Subcutaneous adipose tissue (tissue), 4 donors: ENCODE results near the gene TMUB1. TPM values are rescaled to one million over a fixed set of nuclear protein-coding genes. Genes with fewer than 3 reads are reported as not detected.

Experiments used
- total RNA-seq, 4 donors: library from RNA; depleted of rRNA; stranded (reverse); fragments of >200 nt; gene quantifications; one replicate each; pipeline ENCODE4 v1.1.0, GENCODE V29; 2016
- TF ChIP-seq, protein P1 (sequence below): fragments of 450-650 bp; IDR thresholded peaks from one replicate; pipeline ENCODE4 v1.5.1; 2016; ENCODE audit warnings: low read depth, mild to moderate bottlenecking, control low read depth, antibody characterized with exemption, moderate library complexity

Gene TMUB1
- total RNA-seq, 4 donors from 2014 or later = 18.3 to 37.3 (median 31.5) TPM

DNA sequence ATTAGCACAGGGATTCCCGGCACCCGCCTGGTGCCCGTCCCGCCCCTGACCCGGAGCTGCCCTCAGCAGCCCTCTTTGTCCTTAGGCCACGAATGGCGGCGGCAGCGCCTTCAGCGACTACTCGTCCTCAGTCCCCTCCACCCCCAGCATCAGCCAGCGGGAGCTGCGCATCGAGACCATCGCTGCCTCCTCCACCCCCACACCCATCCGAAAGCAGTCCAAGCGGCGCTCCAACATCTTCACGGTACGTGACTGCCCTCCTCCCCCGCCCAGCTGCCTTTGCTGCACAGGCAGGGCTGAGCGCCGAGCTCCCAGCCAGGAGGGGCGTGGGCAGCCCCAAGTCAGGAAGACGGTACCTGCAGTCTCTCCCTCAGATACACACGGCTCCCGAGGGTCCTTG, 36.6 kb upstream of the TMUB1 start:
- TF ChIP-seq, protein P1, sequence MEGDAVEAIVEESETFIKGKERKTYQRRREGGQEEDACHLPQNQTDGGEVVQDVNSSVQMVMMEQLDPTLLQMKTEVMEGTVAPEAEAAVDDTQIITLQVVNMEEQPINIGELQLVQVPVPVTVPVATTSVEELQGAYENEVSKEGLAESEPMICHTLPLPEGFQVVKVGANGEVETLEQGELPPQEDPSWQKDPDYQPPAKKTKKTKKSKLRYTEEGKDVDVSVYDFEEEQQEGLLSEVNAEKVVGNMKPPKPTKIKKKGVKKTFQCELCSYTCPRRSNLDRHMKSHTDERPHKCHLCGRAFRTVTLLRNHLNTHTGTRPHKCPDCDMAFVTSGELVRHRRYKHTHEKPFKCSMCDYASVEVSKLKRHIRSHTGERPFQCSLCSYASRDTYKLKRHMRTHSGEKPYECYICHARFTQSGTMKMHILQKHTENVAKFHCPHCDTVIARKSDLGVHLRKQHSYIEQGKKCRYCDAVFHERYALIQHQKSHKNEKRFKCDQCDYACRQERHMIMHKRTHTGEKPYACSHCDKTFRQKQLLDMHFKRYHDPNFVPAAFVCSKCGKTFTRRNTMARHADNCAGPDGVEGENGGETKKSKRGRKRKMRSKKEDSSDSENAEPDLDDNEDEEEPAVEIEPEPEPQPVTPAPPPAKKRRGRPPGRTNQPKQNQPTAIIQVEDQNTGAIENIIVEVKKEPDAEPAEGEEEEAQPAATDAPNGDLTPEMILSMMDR = no peak

DNA sequence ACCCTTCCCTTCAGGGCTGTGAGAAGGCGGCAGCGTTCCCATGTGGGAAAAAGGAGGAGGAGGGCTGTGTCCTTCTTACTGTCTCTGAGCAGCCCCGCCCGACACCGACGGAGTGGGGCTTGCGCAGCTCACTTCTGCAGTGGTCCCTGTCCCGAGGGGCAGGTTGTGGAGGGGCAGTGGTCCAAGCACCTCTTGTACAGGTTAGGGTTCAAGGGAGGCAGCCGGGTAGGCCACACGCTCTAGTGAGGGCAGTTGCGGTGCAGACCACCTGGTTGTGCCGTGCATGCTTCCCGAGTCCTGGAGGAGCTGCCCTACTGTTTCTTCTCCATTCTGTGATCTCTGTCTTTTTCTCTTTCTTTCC, 35.7 kb upstream of the TMUB1 start:
- TF ChIP-seq, protein P1 = no peak

DNA sequence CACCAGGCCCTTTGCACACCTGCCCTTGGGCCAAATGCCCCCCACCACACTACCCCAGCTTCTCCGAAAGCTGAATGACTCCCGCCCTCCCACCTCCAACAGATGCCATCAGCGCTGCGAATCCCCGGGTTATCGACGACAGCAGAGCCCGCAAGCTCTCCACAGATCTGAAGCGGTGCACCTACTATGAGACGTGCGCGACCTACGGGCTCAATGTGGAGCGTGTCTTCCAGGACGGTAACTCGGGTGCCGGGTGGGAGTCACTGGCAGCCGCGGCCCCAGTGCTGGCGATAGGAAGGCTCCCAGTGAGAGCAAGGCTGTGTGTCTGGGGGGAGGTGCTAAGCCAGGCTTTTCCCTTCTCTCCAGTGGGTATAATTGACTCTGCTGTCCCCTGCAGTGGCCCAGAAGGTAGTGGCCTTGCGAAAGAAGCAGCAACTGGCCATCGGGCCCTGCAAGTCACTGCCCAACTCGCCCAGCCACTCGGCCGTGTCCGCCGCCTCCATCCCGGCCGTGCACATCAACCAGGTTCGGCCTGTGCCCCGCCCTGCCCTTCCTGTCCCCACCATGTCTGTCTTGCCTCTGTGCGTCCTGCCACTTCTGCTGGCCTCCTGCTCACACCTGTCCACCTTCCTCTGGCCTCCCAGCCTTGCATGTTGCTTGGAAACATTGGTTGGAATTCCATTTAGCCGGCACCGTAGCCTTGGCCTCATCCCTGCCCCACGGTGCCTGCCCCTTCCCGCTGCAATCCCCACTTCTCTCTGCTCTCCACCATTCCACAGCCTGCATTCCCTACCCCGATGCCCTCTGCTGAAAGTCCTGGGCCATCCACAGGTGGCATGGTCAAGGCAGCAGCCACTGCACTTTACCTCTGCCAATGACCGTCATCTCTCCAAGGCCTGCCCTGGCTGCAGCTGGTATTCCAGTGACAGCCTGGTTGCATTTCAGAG, 35.1 kb upstream of the TMUB1 start:
- TF ChIP-seq, protein P1 = no peak

DNA sequence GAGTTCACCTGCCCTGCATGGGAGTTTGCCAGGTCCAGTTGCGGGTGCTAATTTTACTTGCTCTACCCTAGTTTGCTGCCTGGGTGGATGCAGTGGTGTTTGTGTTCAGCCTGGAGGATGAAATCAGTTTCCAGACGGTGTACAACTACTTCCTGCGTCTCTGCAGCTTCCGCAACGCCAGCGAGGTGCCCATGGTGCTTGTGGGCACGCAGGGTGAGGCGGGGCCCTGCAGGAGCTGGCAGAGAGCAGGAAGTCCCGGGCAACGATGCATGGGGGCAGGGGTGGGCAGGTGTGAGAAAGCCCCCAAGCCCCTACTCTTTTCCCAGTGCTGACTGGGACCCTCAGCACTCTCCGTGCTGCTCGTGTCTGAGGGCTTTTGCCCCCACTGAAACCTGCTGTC, 34.3 kb upstream of the TMUB1 start:
- TF ChIP-seq, protein P1 = no peak

DNA sequence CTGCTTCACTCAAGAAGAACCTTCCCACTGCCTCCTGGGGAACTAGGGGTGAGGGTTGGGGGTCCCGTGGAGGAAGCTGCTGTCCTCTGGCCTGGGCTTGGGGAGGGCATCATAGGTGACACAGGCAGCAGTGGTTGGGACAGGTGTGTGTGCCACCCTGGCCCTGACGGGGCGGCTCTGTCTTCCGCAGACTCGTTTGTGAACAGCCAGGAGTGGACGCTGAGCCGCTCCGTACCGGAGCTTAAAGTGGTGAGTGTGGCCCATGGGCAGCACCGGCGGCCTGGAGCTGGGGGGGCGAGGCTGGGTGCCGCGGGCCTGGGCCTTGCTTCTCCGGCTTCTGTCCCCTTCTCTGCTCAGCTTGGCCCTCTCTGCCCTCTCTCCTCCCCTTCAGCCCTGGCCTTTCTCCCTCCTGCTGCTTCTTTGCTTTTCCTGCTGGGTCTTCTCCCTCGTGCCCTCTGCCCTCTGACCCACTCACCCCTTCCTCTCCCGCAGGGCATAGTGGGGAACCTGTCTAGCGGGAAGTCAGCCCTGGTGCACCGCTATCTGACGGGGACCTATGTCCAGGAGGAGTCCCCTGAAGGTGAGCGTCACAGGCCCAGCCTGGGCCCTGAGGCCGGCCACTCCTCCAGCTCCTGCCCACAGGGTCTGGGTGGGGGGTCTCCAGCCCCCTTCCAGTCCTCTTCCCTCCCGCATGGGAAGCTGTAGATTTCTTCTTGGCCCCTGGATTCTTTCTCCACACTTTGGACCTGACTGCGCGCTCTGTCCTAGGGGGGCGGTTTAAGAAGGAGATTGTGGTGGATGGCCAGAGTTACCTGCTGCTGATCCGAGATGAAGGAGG, 33.5 kb upstream of the TMUB1 start:
- TF ChIP-seq, protein P1 = no peak

DNA sequence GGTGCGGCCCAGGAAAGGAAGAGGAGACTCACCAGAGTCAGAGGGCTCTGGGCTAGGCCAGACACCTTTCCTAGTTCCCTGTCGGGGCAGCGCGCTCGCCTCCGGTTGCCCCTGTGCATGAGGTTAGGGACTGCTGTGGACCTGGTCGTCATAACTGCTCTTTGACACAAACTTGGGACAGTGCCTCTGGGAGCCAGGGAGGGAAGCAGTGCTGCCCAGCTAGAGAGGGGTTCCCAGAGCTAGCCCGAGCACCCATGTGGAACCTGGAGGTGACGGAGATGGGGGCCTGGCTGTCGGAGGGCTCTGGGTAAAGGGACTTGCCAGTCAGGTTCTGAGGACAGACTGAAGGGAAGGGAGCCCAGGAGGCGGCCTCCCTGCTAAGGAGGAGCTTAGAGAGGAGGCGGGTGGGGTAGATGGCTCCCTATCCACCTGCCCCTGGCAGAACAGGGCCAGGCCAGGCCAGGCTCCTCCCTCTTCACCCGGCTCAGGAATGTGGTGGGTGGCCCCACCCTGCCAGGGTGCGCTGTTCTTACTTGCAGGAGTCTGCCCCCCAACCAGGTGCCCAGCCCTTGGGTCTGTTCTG, 32.6 kb upstream of the TMUB1 start:
- TF ChIP-seq, protein P1 = no peak
